Measurements from ENCODE around the gene ELMO1.
"Not testable (repeated sequence)": the region's sequence is repeated elsewhere in the genome, so short reads cannot be mapped to it uniquely, and the experiment has no call there.

Gene ELMO1

DNA sequence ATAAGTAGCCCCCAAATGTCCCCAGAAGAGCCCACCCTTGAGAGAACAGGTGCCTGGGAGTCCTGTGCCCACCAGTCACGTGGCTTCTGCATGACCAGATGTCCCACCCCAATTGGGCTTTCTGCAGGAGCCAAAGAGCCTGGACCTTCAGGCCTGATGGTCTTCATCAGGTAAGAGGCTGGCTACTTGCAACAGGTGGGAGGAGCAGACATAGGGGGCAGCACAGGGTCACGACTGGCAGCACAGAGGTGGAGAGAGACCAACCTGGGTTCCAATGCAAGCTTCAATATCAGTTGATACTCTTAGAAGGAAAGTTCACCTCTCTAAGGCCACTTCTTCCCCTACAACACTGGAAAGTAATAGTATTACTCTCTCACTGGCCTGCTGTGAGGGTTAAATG lies 288.0 kb downstream of the ELMO1 start:
- no peak for DNase-seq

DNA sequence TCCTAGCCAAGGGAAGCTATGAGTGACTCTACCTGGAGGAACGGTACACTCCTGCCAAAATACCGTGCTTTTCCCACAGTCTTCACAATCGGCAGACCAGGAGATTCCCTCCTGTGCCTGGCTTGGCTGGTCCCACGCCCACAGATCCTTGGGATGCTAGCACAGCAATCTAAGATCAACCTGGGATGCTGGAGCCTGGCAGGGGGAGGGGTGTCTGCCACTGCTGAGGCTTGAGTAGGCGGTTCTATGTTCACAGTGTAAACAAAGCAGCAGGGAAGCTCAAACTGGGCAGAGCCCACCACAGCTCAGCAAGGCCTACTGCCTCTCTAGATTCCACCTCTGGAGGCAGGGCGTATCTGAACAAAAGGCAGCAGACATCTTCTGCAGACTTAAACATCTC lies 295.3 kb downstream of the ELMO1 start:
- no peak for DNase-seq

DNA sequence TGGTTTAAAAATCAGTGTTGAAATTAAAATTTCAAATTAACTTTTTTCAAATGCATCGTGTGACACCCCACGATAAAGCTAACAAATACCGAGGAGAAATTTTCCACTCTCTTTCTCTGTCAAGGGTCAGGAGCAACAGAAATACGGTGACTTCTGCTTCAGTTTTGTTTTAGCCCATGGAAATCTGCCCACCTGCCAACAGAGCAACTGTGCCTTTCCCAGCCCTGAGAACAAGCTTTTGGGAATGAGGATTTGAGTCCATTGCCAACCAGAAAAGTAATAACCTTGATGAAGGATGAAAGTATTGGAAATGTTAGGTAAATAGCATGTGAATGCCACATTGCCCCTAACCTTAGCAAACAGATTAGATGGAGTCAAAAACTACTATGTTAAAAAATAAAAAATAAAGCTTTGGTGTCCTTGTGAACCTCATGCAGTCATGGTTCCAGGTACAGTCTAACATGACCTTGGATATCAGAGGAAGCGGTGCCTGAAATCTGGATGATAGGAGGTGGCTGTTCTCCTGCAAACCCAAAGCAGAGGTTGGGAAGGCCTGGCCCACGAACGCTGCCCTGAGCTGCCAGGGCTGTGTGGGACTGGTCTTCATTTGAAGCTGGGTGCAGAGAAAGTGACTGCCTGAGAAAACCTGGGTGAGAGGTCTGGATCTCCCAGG lies 296.8 kb downstream of the ELMO1 start:
- DNase-seq = no peak

DNA sequence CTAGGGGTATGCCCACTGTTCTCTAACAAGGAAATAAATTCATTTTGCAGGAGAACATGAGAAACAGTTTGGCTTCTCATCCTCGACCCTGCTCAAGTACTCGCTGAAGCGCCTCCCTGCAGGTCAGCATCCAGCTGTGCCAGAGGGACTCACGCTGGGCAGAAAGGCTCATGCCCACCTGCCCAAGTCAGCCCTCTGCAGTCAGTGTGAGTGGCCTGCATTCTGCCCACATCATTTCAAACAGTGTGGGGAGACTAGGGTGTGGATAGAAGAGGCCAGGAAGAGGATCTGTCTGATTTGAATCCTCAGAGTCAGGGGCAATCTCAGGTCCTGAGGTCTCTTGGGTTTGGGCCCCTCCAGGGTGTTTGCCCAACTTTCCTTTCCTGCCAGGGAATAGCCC lies 297.8 kb downstream of the ELMO1 start:
- no peak for DNase-seq

DNA sequence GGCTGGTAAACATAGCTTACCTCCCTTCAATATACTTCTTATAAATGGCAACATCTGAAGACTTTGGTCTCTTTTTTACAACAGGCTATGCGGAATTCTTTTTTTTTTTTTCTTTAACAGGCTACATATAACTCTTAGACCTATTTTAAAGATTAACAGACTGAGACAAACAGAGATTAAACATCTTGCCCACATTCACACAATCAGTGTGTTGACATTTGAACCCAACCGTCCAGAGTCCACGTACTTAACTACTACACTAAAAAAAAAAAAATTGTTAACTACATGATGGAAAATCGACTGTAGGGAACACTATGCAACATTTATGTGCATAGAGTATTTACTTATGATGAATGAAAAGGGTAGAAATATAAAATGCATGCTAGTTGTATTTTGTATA lies 298.5 kb downstream of the ELMO1 start:
- no peak for DNase-seq

DNA sequence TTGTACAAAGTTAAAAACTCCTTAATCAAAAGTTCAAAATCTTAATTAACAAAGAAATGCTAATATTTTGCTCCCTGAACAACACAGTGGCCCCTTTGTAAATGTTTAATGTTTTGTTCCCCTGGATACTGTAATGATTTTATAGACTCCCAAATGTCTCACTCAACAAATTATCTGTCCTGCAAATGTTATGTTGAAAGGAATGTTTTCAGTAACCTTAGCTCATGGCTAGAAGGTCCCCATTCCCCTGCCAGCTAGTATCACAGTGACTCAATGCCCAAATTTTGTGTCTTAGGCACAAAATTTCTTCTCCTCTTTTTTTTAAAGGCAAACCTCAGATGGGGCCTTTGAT lies 298.9 kb downstream of the ELMO1 start:
- DNase-seq = no peak

DNA sequence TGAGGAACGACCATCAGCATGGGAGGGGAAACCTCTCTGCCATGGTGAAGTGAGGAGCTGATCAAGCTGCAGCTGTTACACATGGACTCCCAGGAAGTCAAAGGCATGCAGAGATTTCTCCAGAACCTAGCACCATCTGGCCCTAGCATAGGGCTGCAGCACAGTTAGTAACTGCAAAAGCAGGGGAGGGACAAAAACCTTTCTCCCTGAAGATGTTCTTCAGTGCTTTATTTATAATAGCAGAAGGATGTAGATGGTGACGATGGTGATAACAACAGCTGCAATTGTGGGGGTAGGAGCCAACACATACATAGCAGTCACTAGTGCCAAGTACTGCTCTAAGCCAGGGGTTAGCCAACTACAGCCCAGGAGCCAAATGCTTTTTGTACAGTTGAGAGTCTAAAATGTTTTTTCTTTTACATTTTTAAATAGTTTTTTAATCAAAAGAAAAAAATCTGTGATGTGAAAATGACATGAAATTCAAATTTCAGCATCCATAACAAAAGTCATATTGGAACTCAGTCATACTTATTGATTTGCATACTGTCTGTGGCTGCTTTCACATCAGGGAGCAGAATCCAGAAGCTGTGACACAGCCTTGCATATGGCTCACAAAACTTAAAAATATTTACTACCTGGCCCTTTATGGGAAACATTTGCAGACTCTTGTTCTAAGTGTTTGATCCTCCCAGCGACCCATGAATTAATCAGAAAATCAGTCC lies 299.5 kb downstream of the ELMO1 start:
- DNase-seq = no peak

DNA sequence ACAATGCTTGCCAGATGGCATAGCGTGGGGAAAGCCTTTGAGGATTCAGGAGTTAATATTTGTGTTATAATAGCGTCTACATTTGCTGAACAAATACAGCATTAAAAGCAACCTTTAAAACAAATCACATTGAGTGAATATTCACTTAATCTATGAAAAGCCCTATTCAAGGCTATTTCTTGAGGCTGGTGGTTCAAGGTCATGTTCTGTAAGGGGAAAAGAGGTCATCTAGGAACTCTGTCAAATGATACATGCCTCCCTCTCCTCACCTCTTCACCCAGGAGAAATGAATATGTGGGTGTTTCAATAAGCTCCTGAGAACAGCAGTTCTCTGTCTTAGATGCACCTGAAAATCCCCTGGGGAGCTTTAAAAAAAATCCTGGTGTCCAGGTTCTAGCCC lies 303.0 kb downstream of the ELMO1 start:
- DNase-seq = no peak

DNA sequence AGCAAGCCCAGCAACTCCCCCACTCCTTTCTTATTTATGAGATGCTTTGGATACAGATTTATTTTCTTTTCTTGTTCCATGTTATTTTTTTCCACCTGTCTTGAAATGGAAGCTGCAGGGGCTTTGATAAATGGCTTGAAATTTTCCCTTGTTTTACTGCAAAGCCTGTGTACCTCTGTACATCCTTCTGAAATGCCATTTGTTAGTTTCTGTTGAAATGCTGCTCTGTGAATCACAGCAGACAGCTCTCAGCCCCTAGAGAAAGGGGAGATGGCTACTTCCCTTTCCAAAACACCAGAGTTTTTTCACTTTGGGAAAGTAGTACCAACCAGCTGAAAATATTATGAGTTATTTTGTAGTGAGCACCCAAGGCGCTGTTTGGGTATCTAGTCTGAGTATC lies 304.2 kb downstream of the ELMO1 start:
- DNase-seq = no peak

DNA sequence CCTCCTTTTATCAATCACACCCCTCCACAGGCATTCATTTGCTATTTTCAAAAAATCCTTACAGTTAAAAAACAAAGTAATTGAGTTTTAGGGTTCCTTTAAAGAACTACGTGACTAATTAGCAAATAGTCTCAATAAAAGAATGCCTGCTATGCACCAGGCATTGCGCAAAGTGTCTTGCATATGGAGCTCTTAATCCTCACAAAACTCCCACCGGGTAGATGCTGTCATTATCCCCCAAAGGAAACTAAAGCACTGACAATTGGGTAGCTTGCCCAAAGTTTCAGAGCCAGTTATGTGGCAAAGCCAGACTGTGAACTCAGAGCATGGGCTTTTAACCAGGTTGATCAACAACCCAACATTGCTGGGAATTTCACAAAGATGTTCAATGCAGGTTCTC lies 305.7 kb downstream of the ELMO1 start:
- no peak for DNase-seq

DNA sequence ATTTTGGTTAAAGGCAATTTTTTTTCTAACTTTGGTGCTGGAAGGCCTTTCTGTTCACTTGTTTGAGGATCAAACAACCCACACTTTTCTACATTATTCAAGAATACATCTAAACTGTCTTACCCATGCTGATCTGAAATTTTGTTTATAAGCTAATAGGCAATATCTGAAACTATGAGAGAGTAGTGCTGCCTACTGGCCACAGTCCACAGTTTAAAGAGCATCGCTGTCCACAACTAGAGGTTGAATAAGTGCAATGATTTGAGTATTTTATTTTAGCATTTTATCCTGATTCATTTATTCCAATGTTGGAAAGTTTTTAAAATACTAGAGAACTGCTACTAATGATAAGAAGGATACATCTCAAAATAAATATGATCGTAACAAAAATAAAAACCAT lies 306.9 kb downstream of the ELMO1 start:
- DNase-seq = no peak

DNA sequence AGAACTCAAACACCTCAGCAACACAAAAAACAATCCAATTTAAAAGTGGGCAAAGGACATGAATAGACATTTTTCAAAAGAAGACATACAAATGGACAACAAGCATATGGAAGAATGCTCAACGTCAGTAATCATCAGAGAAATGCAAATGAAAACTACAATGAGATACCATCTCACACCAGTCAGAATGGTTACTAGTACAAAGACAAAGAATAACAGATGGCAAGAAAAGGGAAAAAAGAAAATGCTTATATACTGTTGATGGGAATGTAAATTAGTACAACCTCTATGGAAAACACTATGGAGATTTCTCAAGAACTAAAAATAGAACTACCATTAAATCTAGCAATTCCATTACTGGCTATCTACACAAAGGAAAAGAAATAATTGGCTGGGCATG lies 314.8 kb downstream of the ELMO1 start:
- not testable (repeated sequence) for DNase-seq

DNA sequence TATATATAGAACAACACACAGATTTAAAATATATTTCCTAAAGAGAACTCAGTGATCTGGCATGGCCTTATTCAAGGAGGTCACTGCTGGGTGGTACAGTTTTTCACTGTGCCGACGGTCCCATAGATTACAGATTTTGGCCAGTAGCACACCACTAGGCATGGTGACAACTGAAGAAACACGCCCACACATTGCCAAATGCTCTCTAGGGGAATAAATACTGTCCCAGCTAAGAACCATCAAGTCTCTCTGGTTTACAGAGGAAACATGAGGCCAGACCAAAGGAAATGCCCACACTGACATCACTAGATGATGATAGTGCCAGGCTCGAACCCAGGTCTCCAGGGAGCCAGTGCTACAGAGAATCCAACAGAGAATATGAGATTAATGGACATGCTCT lies 316.8 kb downstream of the ELMO1 start:
- no peak for DNase-seq

DNA sequence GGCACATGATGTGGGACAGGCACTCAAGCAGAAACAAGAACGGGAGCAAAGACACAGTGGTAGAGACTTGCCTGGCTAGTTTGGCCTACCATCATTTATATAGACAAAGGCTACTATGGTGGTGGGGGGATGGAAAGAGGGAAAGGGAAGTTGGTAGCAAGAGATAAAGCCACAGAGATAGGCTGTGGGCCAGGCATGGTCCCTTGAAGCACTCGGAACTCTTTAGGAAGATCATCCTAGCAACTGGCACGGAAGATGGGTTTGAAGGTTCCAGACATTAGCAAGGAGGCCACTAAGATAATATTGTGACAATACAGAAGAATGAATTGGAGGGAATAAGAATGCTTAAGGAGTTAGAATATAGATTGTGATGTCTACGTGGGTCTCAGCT lies 319.6 kb downstream of the ELMO1 start:
- no peak for DNase-seq

DNA sequence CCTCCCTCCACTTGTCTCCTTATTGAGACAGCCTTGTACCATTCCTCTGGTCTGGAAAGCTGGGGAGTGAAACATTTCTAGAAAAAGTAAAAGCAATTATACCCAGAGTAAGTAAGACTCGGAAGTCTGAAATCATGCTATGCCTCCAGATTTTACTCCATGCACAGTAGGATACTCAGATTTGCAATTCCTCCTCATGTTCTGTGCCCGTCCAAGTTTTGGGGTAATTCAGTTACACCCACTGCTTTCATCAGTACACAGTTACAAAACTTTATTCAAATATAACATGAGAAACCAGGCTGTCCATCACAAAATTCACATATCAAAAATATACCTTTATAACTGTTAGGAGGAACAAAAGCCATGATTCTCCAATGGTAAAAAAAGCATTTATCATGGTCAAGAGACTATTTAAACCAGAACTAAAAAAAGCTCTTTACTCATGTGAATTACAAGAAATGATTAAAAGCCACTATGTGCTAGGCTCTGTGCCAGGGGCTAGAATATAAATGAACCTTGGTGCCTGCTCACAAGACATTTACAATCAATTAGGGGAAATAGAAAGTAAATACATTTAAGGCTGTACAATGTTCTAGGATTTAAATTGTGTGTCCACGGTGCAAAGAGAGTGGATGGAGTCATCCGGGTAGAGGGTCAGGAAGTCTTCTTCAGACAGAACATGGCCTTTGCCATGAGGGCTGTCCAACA lies 320.2 kb downstream of the ELMO1 start:
- DNase-seq = no peak

DNA sequence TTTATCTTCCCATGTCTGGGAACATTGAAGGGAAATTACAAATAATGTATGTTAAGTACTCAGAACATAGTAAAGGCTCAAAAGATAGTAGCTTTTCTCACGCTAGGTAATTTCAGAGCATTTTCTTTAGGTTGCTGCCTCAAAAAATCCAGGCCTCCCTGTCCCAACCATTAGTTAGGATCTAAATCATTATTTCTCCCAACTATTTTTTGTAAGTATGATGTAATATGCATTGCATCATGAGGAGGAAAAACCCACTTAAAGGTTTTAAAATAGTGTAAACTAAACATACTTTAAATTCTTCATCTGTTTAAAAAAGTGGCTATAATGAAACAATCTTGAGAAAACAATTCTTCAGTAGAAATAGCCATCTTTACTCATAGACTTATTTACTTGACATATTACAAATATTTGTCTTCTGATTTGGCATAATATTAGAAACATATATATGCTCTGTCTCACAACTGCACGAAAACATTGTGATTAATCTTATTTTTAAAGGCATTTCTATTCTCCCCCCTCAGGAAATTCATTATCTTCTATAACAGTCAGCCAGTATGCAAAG lies 329.3 kb downstream of the ELMO1 start:
- DNase-seq = no peak

DNA sequence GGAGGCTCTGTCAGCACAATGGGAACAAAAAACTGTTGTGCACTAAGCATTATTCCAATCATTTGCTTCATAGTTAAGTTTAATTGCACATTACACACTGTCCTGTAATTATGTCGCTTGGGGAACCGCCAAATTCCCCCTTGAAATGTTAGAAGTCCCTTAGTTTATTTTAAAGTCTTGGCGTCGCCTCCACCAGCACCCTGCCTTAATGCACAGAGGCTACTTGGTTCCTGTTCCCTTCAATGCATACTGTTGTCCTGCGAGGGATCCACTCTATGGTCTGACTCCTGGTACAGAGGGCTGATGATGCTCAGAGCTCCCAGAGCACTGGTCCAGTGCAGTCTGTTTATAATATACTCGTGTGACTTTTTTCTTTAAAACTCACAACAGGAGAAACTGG lies 330.7 kb downstream of the ELMO1 start:
- DNase-seq = no peak

DNA sequence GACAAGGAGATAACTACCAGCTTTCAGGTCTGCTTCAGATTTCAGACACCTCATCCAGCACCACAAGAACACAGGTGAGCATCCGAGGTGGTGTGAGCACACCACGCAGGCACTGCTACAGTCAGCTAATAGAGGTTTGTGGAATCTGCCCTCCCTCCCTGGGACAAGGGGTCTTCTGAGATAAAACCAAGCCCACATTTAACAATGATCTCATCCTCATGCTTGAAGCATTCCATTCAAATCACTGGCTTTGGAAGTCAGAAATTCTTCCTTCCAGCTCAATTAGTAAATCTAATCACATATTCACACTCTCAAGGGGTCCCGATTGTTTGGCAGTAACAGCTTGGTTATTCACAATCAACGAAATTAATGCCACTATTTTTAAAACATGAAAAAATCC lies 331.4 kb downstream of the ELMO1 start:
- DNase-seq = no peak

DNA sequence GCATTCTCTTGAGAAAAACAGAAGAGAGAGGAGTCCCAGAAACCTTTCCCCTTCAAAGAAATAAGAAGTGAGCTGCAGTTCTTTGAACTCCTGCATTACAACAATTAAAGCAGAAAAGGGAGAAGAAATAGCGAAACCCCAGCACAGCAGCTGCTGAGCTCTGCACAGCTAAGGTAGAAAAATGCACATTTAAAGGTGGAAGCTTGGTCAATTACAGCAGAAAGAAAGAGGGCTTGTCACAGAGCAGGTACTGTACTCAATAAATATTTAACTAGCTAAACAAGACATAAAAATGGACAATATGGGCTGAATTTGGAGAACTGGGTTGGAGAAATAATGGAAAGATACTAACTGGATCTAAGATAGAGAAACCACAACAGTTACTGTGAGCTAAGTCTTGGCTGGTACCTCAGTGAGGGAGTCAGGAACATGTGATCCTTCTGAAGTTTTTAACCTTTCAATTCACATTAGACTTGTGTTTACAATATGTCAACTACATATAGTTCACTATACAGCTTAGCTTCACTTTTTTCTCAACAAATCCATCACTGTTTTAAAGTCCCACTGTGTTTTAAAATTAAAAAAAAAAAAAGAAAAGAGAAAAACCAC lies 332.5 kb downstream of the ELMO1 start:
- DNase-seq = no peak

DNA sequence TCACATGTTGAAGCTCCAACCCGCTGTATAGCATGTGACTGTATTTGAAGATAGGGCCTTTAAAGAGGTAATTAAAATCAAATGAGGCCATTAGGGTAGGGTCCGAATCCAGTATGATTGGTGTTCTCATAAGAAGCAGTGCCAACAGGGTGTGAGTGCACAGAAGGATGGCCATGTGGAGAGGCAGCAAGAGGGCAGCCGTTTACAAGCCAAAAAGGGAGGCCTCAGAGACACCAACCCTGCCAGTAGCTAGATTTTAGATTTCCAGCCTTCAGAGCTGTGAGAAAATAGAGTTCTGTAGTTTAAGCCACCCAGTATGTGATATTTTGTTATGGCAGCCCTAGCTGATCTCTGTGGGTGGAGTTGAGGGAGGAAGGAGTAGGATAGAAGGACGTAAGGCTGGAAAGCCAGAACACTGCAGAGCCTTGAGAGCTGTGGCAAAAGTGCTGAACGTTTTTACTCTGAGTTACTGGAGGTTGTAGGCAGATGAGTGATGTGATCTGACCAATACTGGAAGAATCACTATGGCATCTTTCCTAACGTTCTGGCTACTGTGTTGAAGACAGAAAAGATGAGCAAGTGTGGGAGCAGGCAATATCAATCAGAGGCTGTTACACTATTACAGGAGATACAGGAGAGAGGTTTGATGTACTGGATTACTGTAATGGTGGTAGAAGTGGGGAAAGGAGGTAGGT lies 334.9 kb downstream of the ELMO1 start:
- DNase-seq = no peak

DNA sequence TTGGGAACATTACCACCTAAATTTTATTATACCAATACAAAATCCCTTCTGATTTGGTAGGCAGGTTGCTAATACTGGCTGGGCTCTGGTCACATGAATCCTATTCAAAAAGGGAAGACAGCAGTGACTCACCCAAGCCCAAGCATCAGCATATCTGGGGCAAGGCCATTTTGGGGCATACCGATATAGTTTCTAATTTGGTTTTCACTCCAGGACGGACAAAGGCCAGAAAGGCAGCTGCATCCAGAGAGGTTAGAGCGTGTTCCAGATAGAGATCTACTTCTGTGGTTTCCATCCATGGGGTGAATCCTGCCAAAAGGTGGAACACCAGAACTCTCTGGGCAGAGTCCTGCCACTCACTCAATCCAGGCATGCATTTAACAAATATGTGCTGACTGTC lies 335.8 kb downstream of the ELMO1 start:
- DNase-seq = no peak

DNA sequence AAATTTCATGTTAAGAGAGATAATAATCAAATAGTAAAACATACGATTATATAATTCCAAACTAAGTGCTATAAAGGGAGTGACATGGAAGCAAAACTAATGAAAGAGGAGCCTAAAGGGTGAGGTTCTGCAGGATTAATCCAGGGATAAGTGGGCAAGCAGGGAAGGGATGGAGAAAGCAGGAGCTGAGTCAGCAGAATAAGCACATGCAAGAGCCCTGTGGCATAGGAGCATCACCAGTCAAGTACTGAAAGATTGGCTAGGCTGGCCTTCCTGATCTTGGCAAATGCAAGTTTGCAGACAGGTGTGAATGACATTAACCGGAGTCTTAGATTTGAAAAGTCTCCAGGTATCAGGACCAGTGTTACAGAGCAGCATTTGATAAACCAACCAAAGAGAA lies 336.4 kb downstream of the ELMO1 start:
- DNase-seq = no peak

DNA sequence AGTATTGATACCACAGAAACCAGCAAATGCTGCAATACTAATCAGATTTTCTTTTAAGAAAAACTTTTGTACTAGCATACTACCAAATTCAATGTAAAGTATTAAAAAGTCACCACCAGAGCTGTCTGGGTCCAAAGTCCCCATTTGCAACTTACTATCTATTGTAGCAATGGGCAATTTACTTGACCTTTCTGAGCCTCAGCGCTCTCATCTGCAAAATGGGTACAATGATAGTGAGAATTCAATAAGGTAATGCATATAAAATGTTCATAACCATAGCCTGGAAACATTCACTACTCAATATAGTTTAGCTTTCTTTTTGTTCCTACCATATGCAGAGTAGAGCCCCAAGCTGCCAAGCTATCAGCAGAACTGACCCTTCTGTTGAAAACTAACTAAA lies 337.2 kb downstream of the ELMO1 start:
- DNase-seq = no peak

All from activated CD4-positive, alpha-beta T cell treated with anti-CD3 and anti-CD28 coated beads for 1 hour (primary cell).